Bronchial epithelial cell (primary cell): ENCODE data around the gene ADGB. TPM values are rescaled to one million over a fixed set of nuclear protein-coding genes. Genes with fewer than 3 reads are reported as not detected.

Source experiments
- DNase-seq: peaks from one replicate; pipeline ENCODE4 v3.0.0-alpha.2; 2010; ENCODE audit warnings: low read depth
- FAIRE-seq: peaks from 2 replicates; lab custom pipeline; 2011; peaks lifted over from hg19 to GRCh38; lab: Jason Lieb, UNC
- H3K27me3 ChIP-seq: 2 replicates; pipeline ENCODE4 v1.5.1; 2011; ENCODE audit warnings: low read length; ENCODE audit not compliant: control insufficient read depth, insufficient read depth
- H3K36me3 ChIP-seq: 2 replicates; pipeline ENCODE4 v1.5.1; 2011; ENCODE audit warnings: low read length; ENCODE audit not compliant: control insufficient read depth, insufficient read depth
- H3K4me3 ChIP-seq: 2 replicates; pipeline ENCODE4 v1.5.1; 2011; ENCODE audit warnings: mild to moderate bottlenecking, low read depth, low read length, control low read depth
- total RNA-seq: library from RNA; depleted of rRNA; stranded (reverse); fragments of >200 nt; gene quantifications from 2 replicates; pipeline ENCODE4 v1.2.1, GENCODE V29; 2014
- TF ChIP-seq, protein P1 (sequence below): IDR thresholded peaks from 2 replicates; pipeline ENCODE4 v1.5.1; 2011; ENCODE audit warnings: mild to moderate bottlenecking, moderate library complexity, low read length, control low read depth, inconsistent platforms; ENCODE audit not compliant: insufficient read depth, severe bottlenecking

ADGB gene
- total RNA-seq, 1 donor from 2014 or later, result not detected

DNA sequence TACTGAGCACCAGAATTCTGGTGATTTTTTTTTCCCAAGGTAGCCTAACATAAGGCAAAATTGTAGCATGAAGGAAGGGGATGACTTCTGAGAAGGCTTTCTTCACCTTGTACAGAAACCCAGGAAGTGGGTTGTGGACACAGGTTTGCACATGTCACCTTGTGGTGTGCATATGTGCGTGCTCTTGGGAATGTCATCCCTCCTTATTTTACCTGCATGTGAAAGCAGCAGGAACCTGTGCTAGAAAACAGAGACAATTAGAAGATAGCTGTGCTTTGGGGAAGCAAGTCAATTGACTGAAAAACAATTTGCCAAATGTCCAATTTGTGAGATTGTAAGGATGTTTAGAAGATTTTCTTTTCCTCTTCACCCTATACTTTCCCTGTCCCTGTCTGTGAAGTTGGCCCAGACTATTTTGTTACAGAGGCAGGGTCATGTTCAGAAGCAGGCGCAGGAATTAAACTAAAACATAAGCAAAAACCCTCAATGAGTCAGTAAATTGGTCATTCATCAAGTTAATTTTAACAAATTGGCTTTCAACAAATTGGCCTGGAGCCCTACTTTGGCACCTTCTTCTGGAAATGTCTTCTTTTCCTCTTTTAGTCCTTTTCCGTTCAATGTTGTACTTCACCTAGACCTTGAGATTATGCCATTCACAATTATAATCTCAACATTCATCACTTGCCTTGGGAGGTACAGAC lies 261.2 kb downstream of the ADGB start:
- DNase-seq (peak; percentile 47), FAIRE-seq (peak; percentile 32)
- Histone ChIP-seq H3K27me3 (no peaks in the 10 kb centered on the region), H3K36me3 (no peaks in the 10 kb centered on the region), H3K4me3 (no peak overlapping the region)
- TF ChIP-seq, protein P1, sequence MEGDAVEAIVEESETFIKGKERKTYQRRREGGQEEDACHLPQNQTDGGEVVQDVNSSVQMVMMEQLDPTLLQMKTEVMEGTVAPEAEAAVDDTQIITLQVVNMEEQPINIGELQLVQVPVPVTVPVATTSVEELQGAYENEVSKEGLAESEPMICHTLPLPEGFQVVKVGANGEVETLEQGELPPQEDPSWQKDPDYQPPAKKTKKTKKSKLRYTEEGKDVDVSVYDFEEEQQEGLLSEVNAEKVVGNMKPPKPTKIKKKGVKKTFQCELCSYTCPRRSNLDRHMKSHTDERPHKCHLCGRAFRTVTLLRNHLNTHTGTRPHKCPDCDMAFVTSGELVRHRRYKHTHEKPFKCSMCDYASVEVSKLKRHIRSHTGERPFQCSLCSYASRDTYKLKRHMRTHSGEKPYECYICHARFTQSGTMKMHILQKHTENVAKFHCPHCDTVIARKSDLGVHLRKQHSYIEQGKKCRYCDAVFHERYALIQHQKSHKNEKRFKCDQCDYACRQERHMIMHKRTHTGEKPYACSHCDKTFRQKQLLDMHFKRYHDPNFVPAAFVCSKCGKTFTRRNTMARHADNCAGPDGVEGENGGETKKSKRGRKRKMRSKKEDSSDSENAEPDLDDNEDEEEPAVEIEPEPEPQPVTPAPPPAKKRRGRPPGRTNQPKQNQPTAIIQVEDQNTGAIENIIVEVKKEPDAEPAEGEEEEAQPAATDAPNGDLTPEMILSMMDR, result no peak

GRCh38 chr6:146860583-146860982 lies 261.8 kb downstream of the ADGB start:
- FAIRE-seq, result no peak
- no peaks in the 10 kb centered on the region for H3K27me3 ChIP-seq
- TF ChIP-seq, protein P1, result no peak
- no peaks in the 10 kb centered on the region for H3K36me3 ChIP-seq
- no peak for DNase-seq
- H3K4me3 ChIP-seq, result no peak overlapping the region

GRCh38 chr6:146861029-146861563 lies 262.3 kb downstream of the ADGB start:
- TF ChIP-seq, protein P1, result no peak
- no peaks in the 10 kb centered on the region for H3K36me3 ChIP-seq
- no peak overlapping the region for H3K4me3 ChIP-seq
- DNase-seq, result no peak
- H3K27me3 ChIP-seq, result no peaks in the 10 kb centered on the region
- no peak for FAIRE-seq

DNA sequence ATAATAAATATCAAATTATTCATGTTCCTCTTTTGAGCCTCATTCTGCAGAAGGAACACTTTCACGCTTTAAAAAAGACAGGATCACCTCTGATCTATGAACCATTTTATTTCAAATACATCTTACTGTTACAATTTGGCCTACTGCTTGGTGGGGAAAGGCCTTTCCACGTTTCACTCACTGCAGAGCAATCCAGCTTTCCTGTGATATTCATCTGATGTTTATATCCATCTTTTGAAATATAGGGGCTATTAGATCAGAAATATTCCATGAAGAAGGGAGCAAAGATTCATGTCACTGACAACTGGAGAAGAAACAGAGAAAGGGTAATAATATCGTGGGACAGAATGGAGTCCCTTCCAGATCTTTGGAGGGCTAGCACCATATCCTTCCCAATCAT lies 262.9 kb downstream of the ADGB start:
- DNase-seq (no peak), FAIRE-seq (no peak)
- no peaks in the 10 kb centered on the region for H3K36me3 ChIP-seq
- TF ChIP-seq, protein P1, result no peak
- no peak overlapping the region for H3K4me3 ChIP-seq
- no peaks in the 10 kb centered on the region for H3K27me3 ChIP-seq

- no peaks in the 10 kb centered on the region for H3K27me3 ChIP-seq
- no peak for DNase-seq
- FAIRE-seq, result no peak
- no peak overlapping the region for H3K4me3 ChIP-seq
- TF ChIP-seq, protein P1, result no peak
- no peaks in the 10 kb centered on the region for H3K36me3 ChIP-seq
Measured at GRCh38 chr6:146862508-146862919, 263.7 kb downstream of the ADGB start.
